ENCODE results near the gene MED13L. TPM values are rescaled to one million over a fixed set of nuclear protein-coding genes. Genes with fewer than 3 reads are reported as not detected.

MED13L gene
- total RNA-seq, 4 donors from 2014 or later, result 153 to 251 (median 194) TPM

- ATAC-seq (ENCODE audit: low FRiP score) (no peak), DNase-seq (ENCODE audit: low spot score) (no peak)
- no peak for TF ChIP-seq CTCF (IDR thresholded peaks at IDR 0.05)
Observed at GRCh38 chr12:116199160-116199706, 78.3 kb downstream of the MED13L start.

- ATAC-seq (ENCODE audit: low FRiP score) (no peak), DNase-seq (ENCODE audit: low spot score) (no peak)
- no peak for TF ChIP-seq CTCF (IDR thresholded peaks at IDR 0.05)
Observed at GRCh38 chr12:116196752-116197718, 80.5 kb downstream of the MED13L start.

- no peak for DNase-seq (ENCODE audit: low spot score)
- no peak for TF ChIP-seq CTCF (IDR thresholded peaks at IDR 0.05)
- ATAC-seq (ENCODE audit: low FRiP score), result no peak
Observed at GRCh38 chr12:116196226-116196625, 81.3 kb downstream of the MED13L start.

- DNase-seq (ENCODE audit: low spot score) (no peak), ATAC-seq (ENCODE audit: low FRiP score) (no peak)
- no peak for TF ChIP-seq CTCF (IDR thresholded peaks at IDR 0.05)
Observed at GRCh38 chr12:116194935-116195431, 82.5 kb downstream of the MED13L start.

GRCh38 chr12:116189692-116190091, 87.8 kb downstream of the MED13L start:
- ATAC-seq (ENCODE audit: low FRiP score), result no peak
- no peak for TF ChIP-seq CTCF (IDR thresholded peaks at IDR 0.05)
- no peak for DNase-seq (ENCODE audit: low spot score)

- ATAC-seq (ENCODE audit: low FRiP score) (no peak), DNase-seq (ENCODE audit: low spot score) (no peak)
- TF ChIP-seq CTCF (IDR thresholded peaks at IDR 0.05), result no peak
Observed at GRCh38 chr12:116188581-116188980, 88.9 kb downstream of the MED13L start.

All from omental fat pad (tissue), 4 donors.